Measurements from ENCODE around the gene SRPK1.

- no peak for TF ChIP-seq CTCF (IDR thresholded peaks at IDR 0.05; ENCODE audit: low read depth, low read length, poor library complexity, severe bottlenecking)
- TF ChIP-seq EZH2phosphoT487 (IDR thresholded peaks at IDR 0.05; ENCODE audit: borderline replicate concordance, low read length), result no peak
Measured at GRCh38 chr6:35936681-35937359, 15.9 kb upstream of the SRPK1 start.

Data from DOHH2 (cell line).